H1 (cell line): ENCODE data around the gene CUL4A. TPM values are rescaled to one million over a fixed set of nuclear protein-coding genes. Genes with fewer than 3 reads are reported as not detected.

Experiments
- CTCF ChIA-PET: fragments of 300-600 bp; sonication (Branson Sonifier 250); formaldehyde crosslinking; loops from one replicate; lab custom pipeline; 2021; ENCODE audit not compliant: partially characterized antibody; lab: Charles Lee
- POLR2A ChIA-PET: fragments of 300-600 bp; sonication (Branson Sonifier 250); formaldehyde crosslinking; loops from one replicate; lab custom pipeline; 2021; ENCODE audit warnings: inconsistent platforms; ENCODE audit not compliant: partially characterized antibody; lab: Charles Lee
- DNase-seq, 2 experiments: peaks; one replicate each; pipeline versions ENCODE4 v3.0.0 to v3.0.0-alpha.2; 2010 to 2022; ENCODE audit warnings: low spot score in 2 of 2, low read depth in 1 of 2, mixed read lengths in 1 of 2
- FAIRE-seq: peaks from 2 replicates; lab custom pipeline; 2011; peaks lifted over from hg19 to GRCh38; lab: Jason Lieb, UNC
- H2AFZ ChIP-seq: 2 replicates; pipeline ENCODE4 v1.8.1; 2012; ENCODE audit warnings: low read length, inconsistent platforms
- H2AK5ac ChIP-seq: 2 replicates; pipeline ENCODE4 v1.6.1; 2013; ENCODE audit warnings: low read depth, low read length
- H2BK120ac ChIP-seq: replicated peaks from 2 replicates; pipeline ENCODE3; 2013; ENCODE audit warnings: low read depth, low read length, inconsistent platforms
- H2BK12ac ChIP-seq: 2 replicates; pipeline ENCODE4 v1.6.1; 2013; ENCODE audit warnings: low read depth, low read length
- H2BK15ac ChIP-seq: 2 replicates; pipeline ENCODE4 v1.6.1; 2013; ENCODE audit warnings: low read length
- H2BK20ac ChIP-seq: 2 replicates; pipeline ENCODE4 v1.6.1; 2013; ENCODE audit warnings: low read length
- H2BK5ac ChIP-seq: 2 replicates; pipeline ENCODE4 v1.6.1; 2013; ENCODE audit warnings: low read depth, low read length
- H3K14ac ChIP-seq: 2 replicates; pipeline ENCODE4 v1.6.1; 2013; ENCODE audit warnings: inconsistent platforms; ENCODE audit not compliant: insufficient read length
- H3K18ac ChIP-seq: 2 replicates; pipeline ENCODE4 v1.6.1; 2013; ENCODE audit warnings: low read length; ENCODE audit errors: extremely low read depth
- H3K23ac ChIP-seq: 2 replicates; pipeline ENCODE4 v1.6.1; 2013; ENCODE audit warnings: inconsistent platforms; ENCODE audit not compliant: insufficient read length
- H3K23me2 ChIP-seq: 2 replicates; pipeline ENCODE4 v1.6.1; 2013; ENCODE audit warnings: low read depth, low read length
- H3K27ac ChIP-seq: 2 replicates; pipeline ENCODE4 v1.6.1; 2011; ENCODE audit warnings: low read depth, low read length, inconsistent platforms
- H3K27me3 ChIP-seq, 4 experiments: replicated peaks in 1 of 4; 1 replicate in 1 of 4; 2 replicates in 3 of 4; pipeline versions ENCODE4 v1.6.1 to v1.8.1; 2011 to 2013; ENCODE audit warnings: low read length in 3 of 4, mild to moderate bottlenecking in 3 of 4, inconsistent platforms in 2 of 4, mixed read lengths in 2 of 4, moderate library complexity in 1 of 4; ENCODE audit not compliant: control insufficient read depth in 3 of 4, insufficient read depth in 3 of 4; ENCODE audit errors: extremely low read depth in 1 of 4
- H3K36me3 ChIP-seq, 4 experiments: 2 replicates each; pipeline versions ENCODE4 v1.6.1 to v1.8.1; 2011 to 2013; ENCODE audit warnings: mild to moderate bottlenecking in 4 of 4, low read length in 3 of 4, moderate library complexity in 2 of 4, control low read depth in 1 of 4, inconsistent platforms in 1 of 4; ENCODE audit not compliant: insufficient read depth in 4 of 4, control insufficient read depth in 2 of 4
- H3K4ac ChIP-seq: replicated peaks from 2 replicates; pipeline ENCODE3; 2013; ENCODE audit warnings: low read length, low read depth, mixed read lengths, inconsistent platforms; ENCODE audit not compliant: insufficient read length
- H3K4me1 ChIP-seq, 4 experiments: replicated peaks in 1 of 4; 1 replicate in 1 of 4; 2 replicates in 3 of 4; pipeline versions ENCODE4 v1.6.1 to v1.8.1; 2011 to 2013; ENCODE audit warnings: low read length in 3 of 4, inconsistent platforms in 2 of 4, mixed read lengths in 1 of 4; ENCODE audit not compliant: insufficient read depth in 4 of 4, control insufficient read depth in 3 of 4
- H3K4me2 ChIP-seq, 2 experiments: 2 replicates each; pipeline versions ENCODE4 v1.6.1 to v1.8.1; 2011 to 2013; ENCODE audit warnings: low read depth in 2 of 2, low read length in 2 of 2, control low read depth in 1 of 2, inconsistent platforms in 1 of 2, mild to moderate bottlenecking in 1 of 2; ENCODE audit not compliant: insufficient read depth in 1 of 2
- H3K4me3 ChIP-seq, 4 experiments: fragments of 200-600, 300-600 bp in 1 of 4; sonication (generic), shearing (Covaris generic), sonication (Bioruptor Twin) in 1 of 4; 2 replicates each; pipeline versions ENCODE4 v1.5.1 to v1.8.1; 2011 to 2016; ENCODE audit warnings: low read length in 4 of 4, low read depth in 3 of 4, control low read depth in 2 of 4, inconsistent platforms in 2 of 4, mild to moderate bottlenecking in 2 of 4, mixed read lengths in 1 of 4, moderate library complexity in 1 of 4; ENCODE audit not compliant: insufficient read depth in 2 of 4; ENCODE audit errors: extremely low read depth in 1 of 4
- H3K56ac ChIP-seq: replicated peaks from 2 replicates; pipeline ENCODE3; 2013; ENCODE audit warnings: low read depth, mild to moderate bottlenecking, mixed read lengths, low read length, inconsistent platforms; ENCODE audit not compliant: insufficient read length
- H3K79me1 ChIP-seq: 2 replicates; pipeline ENCODE4 v1.6.1; 2013; ENCODE audit warnings: low read depth, low read length, control low read depth
- H3K79me2 ChIP-seq, 2 experiments: 2 replicates each; pipeline versions ENCODE4 v1.6.1 to v1.8.1; 2012 to 2013; ENCODE audit warnings: low read length in 2 of 2, mild to moderate bottlenecking in 2 of 2, inconsistent platforms in 1 of 2; ENCODE audit not compliant: insufficient read depth in 2 of 2, control insufficient read depth in 1 of 2
- H3K9ac ChIP-seq, 4 experiments: replicated peaks in 1 of 4; 1 replicate in 1 of 4; 2 replicates in 3 of 4; pipeline versions ENCODE4 v1.6.1 to v1.8.1; 2011 to 2013; ENCODE audit warnings: low read depth in 3 of 4, low read length in 3 of 4, control low read depth in 2 of 4, mild to moderate bottlenecking in 2 of 4, moderate library complexity in 2 of 4, inconsistent platforms in 1 of 4; ENCODE audit errors: extremely low read depth in 1 of 4
- H3K9me3 ChIP-seq, 2 experiments: 2 replicates each; pipeline versions ENCODE4 v1.6.1 to v1.8.1; 2012 to 2013; ENCODE audit warnings: mild to moderate bottlenecking in 2 of 2, moderate library complexity in 2 of 2, control low read depth in 1 of 2, inconsistent platforms in 1 of 2, low read depth in 1 of 2, low read length in 1 of 2, mixed read lengths in 1 of 2; ENCODE audit not compliant: insufficient read depth in 2 of 2
- H4K20me1 ChIP-seq, 2 experiments: replicated peaks in 1 of 2; 2 replicates each; pipeline versions ENCODE3 to v1.8.1; 2011 to 2013; ENCODE audit warnings: inconsistent platforms in 2 of 2, low read length in 2 of 2, mild to moderate bottlenecking in 1 of 2; ENCODE audit not compliant: insufficient read depth in 2 of 2, control insufficient read depth in 1 of 2
- H4K5ac ChIP-seq: 2 replicates; pipeline ENCODE4 v1.6.1; 2013; ENCODE audit warnings: low read length, low read depth, mixed read lengths, inconsistent platforms; ENCODE audit not compliant: insufficient read length
- H4K8ac ChIP-seq: 2 replicates; pipeline ENCODE4 v1.8.0; 2013; ENCODE audit warnings: mild to moderate bottlenecking, moderate library complexity, low read length, inconsistent platforms; ENCODE audit not compliant: insufficient read depth; ENCODE audit errors: extremely low read depth
- H4K91ac ChIP-seq: replicated peaks from 2 replicates; pipeline ENCODE3; 2013; ENCODE audit warnings: low read length, mixed read lengths, inconsistent platforms; ENCODE audit not compliant: insufficient read length
- CTBP2 ChIP-seq: IDR thresholded peaks from 2 replicates; pipeline ENCODE4 v1.7.0; 2011; ENCODE audit warnings: borderline replicate concordance, mild to moderate bottlenecking, moderate library complexity, mixed read lengths, low read length; ENCODE audit not compliant: insufficient read depth, insufficient read length
- JUND ChIP-seq: IDR thresholded peaks from 2 replicates; pipeline ENCODE4 v1.6.1; 2011; ENCODE audit warnings: mild to moderate bottlenecking, improper control_type of control experiment, low read length
- NRF1 ChIP-seq: IDR thresholded peaks from 2 replicates; pipeline ENCODE4 v1.6.1; 2011; ENCODE audit warnings: mild to moderate bottlenecking, low read depth, low read length, improper control_type of control experiment
- POU5F1 ChIP-seq: IDR thresholded peaks from 2 replicates; pipeline ENCODE4 v1.6.1; 2011; ENCODE audit warnings: low read depth, mild to moderate bottlenecking, low read length, moderate library complexity
- SP4 ChIP-seq: IDR thresholded peaks from 2 replicates; pipeline ENCODE4 v1.6.1; 2012; ENCODE audit warnings: low read length, inconsistent platforms
- SRF ChIP-seq: IDR thresholded peaks from 2 replicates; pipeline ENCODE4 v1.6.1; 2011; ENCODE audit warnings: mild to moderate bottlenecking, low read depth, low read length, moderate library complexity
- TAF7 ChIP-seq: optimal IDR thresholded peaks from 2 replicates; pipeline ENCODE3; 2011; ENCODE audit warnings: low read depth, mild to moderate bottlenecking, inconsistent platforms, low read length, moderate library complexity, borderline replicate concordance
- WGBS, 2 experiments: shearing (Covaris generic) in 1 of 2; methylation state at CpG; one replicate each; pipeline versions ENCODE4 v1.1.6 to v1.1.7; 2013 to 2015; ENCODE audit warnings: low lambda C conversion rate in 2 of 2, mixed read lengths in 2 of 2, inconsistent platforms in 1 of 2, low coverage in 1 of 2, missing lambda C conversion rate in 1 of 2; ENCODE audit not compliant: insufficient replicate concordance in 2 of 2, insufficient coverage in 1 of 2, insufficient read length in 1 of 2; ENCODE audit errors: extremely low coverage in 1 of 2, missing lambda C conversion rate in 1 of 2; 5-methylcytosine and 5-hydroxymethylcytosine counted together
- polyA plus RNA-seq, 7 experiments: library from polyadenylated mRNA; depleted of rRNA in 3 of 7; stranded (reverse) in 5 of 7; unstranded in 2 of 7; fragments of >200 nt in 5 of 7; fragments of 200-250 nt in 2 of 7; gene quantifications; 1 replicate in 5 of 7; 2 replicates in 1 of 7; 4 replicates in 1 of 7; pipeline versions ENCODE4 v1.2.1 to v1.2.3, GENCODE V29; 2011 to 2013; ENCODE audit warnings: missing spikeins in 2 of 7, mixed read lengths in 2 of 7
- total RNA-seq: library from RNA; stranded (reverse); fragmentation: NEBNext Ultra II Directional; extraction: Animal tissue kit (Norgen Biotek cat#: 25700); gene quantifications from 2 replicates; pipeline ENCODE4 v1.2.1, GENCODE V29; 2021

Gene CUL4A
- total and polyA plus RNA-seq, 2 of the 8 experiments (the other 6 are each of a cell fraction or from before 2014, with no cell fraction given), result 54.7 to 101 TPM

DNA sequence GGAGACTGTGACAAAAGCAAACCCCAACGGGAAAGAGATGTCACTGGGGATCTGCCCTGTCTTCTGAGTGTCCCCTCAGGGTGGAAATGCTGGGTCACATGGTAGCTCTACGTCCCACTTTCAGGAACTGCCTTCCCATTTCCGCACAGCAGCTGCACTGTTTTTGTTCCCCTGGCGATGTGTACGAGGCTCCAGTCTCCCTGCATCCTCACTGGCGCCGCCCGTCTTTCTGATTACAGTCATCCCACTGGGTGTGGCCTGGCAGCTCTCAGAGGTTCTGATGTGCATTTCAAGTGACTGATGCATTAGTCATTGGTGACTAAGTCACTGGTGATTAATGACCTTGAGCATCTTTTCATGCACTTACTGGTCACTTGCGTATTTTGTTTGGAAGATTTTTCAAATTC lies 22.1 kb upstream of the CUL4A start:
- no peak overlapping the region for H2BK5ac ChIP-seq
- H3K79me1 ChIP-seq, result peaks cover 3% of the 10 kb centered on the region; the same call in 1 of the 2 replicates
- no peak overlapping the region for H3K4me3 ChIP-seq
- CTCF ChIA-PET, result interaction anchor here (0.9 kb wide), 1 partner anchor 10 kb away, joined by 3 read pairs; no protein-coding TSS in a partner anchor
- no peak overlapping the region for H2BK20ac ChIP-seq
- no peak overlapping the region for H3K23ac ChIP-seq
- H4K5ac ChIP-seq, result no peak overlapping the region
- H2BK120ac ChIP-seq, result no peak overlapping the region
- no peaks in the 10 kb centered on the region for H3K27me3 ChIP-seq
- H3K18ac ChIP-seq, result no peak overlapping the region
- H3K4ac ChIP-seq, result no peak overlapping the region
- H3K4me1 ChIP-seq, result no peaks in the 10 kb centered on the region
- no peak overlapping the region for H2AK5ac ChIP-seq
- H2AFZ ChIP-seq, result no peak overlapping the region
- no peak overlapping the region for H2BK15ac ChIP-seq
- no peaks in the 10 kb centered on the region for H3K79me2 ChIP-seq
- H4K20me1 ChIP-seq, result peaks cover 0 to 12% of the 10 kb centered on the region in 2 experiments
- DNase-seq (no peak), FAIRE-seq (no peak)
- no peak overlapping the region for H3K27ac ChIP-seq
- 96% methylated on average over 9 of the region's 9 CpGs; no CpG with 5 or more reads in 1 of the 2 experiments for WGBS, 2 experiments
- H3K23me2 ChIP-seq, result no peaks in the 10 kb centered on the region
- no peak overlapping the region for H3K14ac ChIP-seq
- no peaks in the 10 kb centered on the region for H3K9me3 ChIP-seq
- no peak overlapping the region for H2BK12ac ChIP-seq
- POLR2A ChIA-PET, result no interaction called here
- H3K9ac ChIP-seq, result no peak overlapping the region
- H3K56ac ChIP-seq, result no peak overlapping the region
- TF ChIP-seq POU5F1 (no peak), NRF1 (no peak), CTBP2 (no peak), SRF (no peak), SP4 (no peak), TAF7 (no peak), JUND (no peak)
- H4K8ac ChIP-seq, result no peak overlapping the region
- H3K36me3 ChIP-seq, result peaks cover 16 to 63% (median 44%) of the 10 kb centered on the region in 4 experiments
- no peak overlapping the region for H4K91ac ChIP-seq
- H3K4me2 ChIP-seq, result no peak overlapping the region
